Neural progenitor cell (in vitro differentiated cells): ENCODE results near the gene CNP. TPM values are rescaled to one million over a fixed set of nuclear protein-coding genes. Genes with fewer than 3 reads are reported as not detected.

Experiments
- DNase-seq: peaks from one replicate; pipeline ENCODE4 v3.0.0-alpha.2; 2016; ENCODE audit warnings: low spot score
- H2AFZ ChIP-seq: fragments of 200-600 bp; sonication (generic); replicated peaks from 2 replicates; pipeline ENCODE4 v1.6.1; 2016; ENCODE audit warnings: antibody characterized with exemption
- H3F3A ChIP-seq: fragments of 200-600 bp; sonication (generic); 2 replicates; pipeline ENCODE4 v1.6.1; 2016; ENCODE audit warnings: antibody characterized with exemption, low read depth
- H3K27ac ChIP-seq: fragments of 200-600 bp; sonication (generic); 2 replicates; pipeline ENCODE4 v1.5.1; 2016; ENCODE audit warnings: mild to moderate bottlenecking
- H3K27me3 ChIP-seq: fragments of 200-600 bp; sonication (generic); 2 replicates; pipeline ENCODE4 v1.6.1; 2016; ENCODE audit warnings: mild to moderate bottlenecking, moderate library complexity
- H3K36me3 ChIP-seq: fragments of 200-600 bp; sonication (generic); 2 replicates; pipeline ENCODE4 v1.5.1; 2016
- H3K4me1 ChIP-seq: fragments of 200-600 bp; sonication (generic); 2 replicates; pipeline ENCODE4 v1.6.1; 2016; ENCODE audit warnings: mixed run types
- H3K4me2 ChIP-seq: fragments of 200-600 bp; sonication (generic); 2 replicates; pipeline ENCODE4 v1.6.1; 2016
- H3K4me3 ChIP-seq: fragments of 200-600 bp; sonication (generic); 2 replicates; pipeline ENCODE4 v1.5.1; 2016
- H3K79me2 ChIP-seq: fragments of 200-600 bp; sonication (generic); 2 replicates; pipeline ENCODE4 v1.6.1; 2016; ENCODE audit warnings: low read depth
- H3K9ac ChIP-seq: fragments of 200-600 bp; sonication (generic); 2 replicates; pipeline ENCODE4 v1.6.1; 2016
- H3K9me3 ChIP-seq: fragments of 200-600 bp; sonication (generic); 2 replicates; pipeline ENCODE4 v1.5.1; 2016; ENCODE audit warnings: low read depth
- H4K20me1 ChIP-seq: fragments of 200-600 bp; sonication (generic); 2 replicates; pipeline ENCODE4 v1.6.1; 2016; ENCODE audit warnings: low read depth
- H3K27ac Mint-ChIP-seq: 3 replicates; pipeline ENCODE4 v1.8.0; 2021; ENCODE audit warnings: mixed read lengths
- H3K27me3 Mint-ChIP-seq: 2 replicates; pipeline ENCODE4 v1.8.0; 2022; ENCODE audit warnings: low read depth, mild to moderate bottlenecking, inconsistent platforms, moderate library complexity, mixed read lengths; ENCODE audit not compliant: insufficient read depth
- H3K36me3 Mint-ChIP-seq: 3 replicates; pipeline ENCODE4 v1.8.0; 2021; ENCODE audit warnings: mixed read lengths
- H3K4me1 Mint-ChIP-seq: 3 replicates; pipeline ENCODE4 v1.8.0; 2021; ENCODE audit warnings: mixed read lengths
- H3K4me3 Mint-ChIP-seq: 3 replicates; pipeline ENCODE4 v1.8.0; 2021; ENCODE audit warnings: mild to moderate bottlenecking, moderate library complexity, mixed read lengths
- H3K9me3 Mint-ChIP-seq: 3 replicates; pipeline ENCODE4 v1.8.0; 2020; ENCODE audit warnings: mixed read lengths
- EZH2 ChIP-seq: fragments of 200-600 bp; sonication (generic); IDR thresholded peaks from 2 replicates; pipeline ENCODE4 v1.6.1; 2017; ENCODE audit warnings: antibody characterized with exemption, mild to moderate bottlenecking, moderate library complexity
- EZH2phosphoT487 ChIP-seq: fragments of 200-600 bp; sonication (generic); IDR thresholded peaks from 2 replicates; pipeline ENCODE4 v1.6.1; 2017; ENCODE audit warnings: antibody characterized with exemption
- total RNA-seq: library from RNA; depleted of rRNA; stranded (reverse); fragments of >200 nt; gene quantifications from 2 replicates; pipeline ENCODE4 v1.2.3, GENCODE V29; 2015; ENCODE audit warnings: low replicate concordance
- TF ChIP-seq, protein P1 (sequence below): fragments of 200-600 bp; sonication (generic); IDR thresholded peaks from 2 replicates; pipeline ENCODE4 v1.5.1; 2017; ENCODE audit warnings: antibody characterized with exemption, mild to moderate bottlenecking

CNP gene
- total RNA-seq, 1 donor from 2014 or later: 38.6 TPM

GRCh38 chr17:41959336-41960095 is 7.1 kb upstream of the CNP start:
- H3K36me3 Mint-ChIP-seq: peaks cover 3% of the 10 kb centered on the region

GRCh38 chr17:41962111-41962510 is 4.5 kb upstream of the CNP start:
- H3K36me3 Mint-ChIP-seq: no peaks in the 10 kb centered on the region
- no peaks in the 10 kb centered on the region for H3K9me3 Mint-ChIP-seq
- no peak overlapping the region for H3K9ac ChIP-seq

More at GRCh38 chr17:41959336-41960095, 7.1 kb upstream of the CNP start:
- Histone ChIP-seq H3K4me3 (no peak overlapping the region), H2AFZ (peak overlapping the region; percentile 40), H3F3A (peaks cover 6% of the 10 kb centered on the region), H3K4me2 (no peak overlapping the region), H3K36me3 (no peaks in the 10 kb centered on the region), H3K9ac (no peak overlapping the region), H3K9me3 (no peaks in the 10 kb centered on the region), H3K79me2 (no peaks in the 10 kb centered on the region), H3K27me3 (no peaks in the 10 kb centered on the region), H4K20me1 (no peaks in the 10 kb centered on the region), H3K27ac (no peak overlapping the region), H3K4me1 (peaks cover 6% of the 10 kb centered on the region)
- DNase-seq: peak; percentile 58
- Mint-ChIP-seq H3K4me1 (peaks cover 26% of the 10 kb centered on the region), H3K4me3 (no peak overlapping the region), H3K27ac (peak overlapping the region; percentile 82), H3K27me3 (peaks cover 6% of the 10 kb centered on the region), H3K9me3 (no peaks in the 10 kb centered on the region)
- TF ChIP-seq, protein P1, sequence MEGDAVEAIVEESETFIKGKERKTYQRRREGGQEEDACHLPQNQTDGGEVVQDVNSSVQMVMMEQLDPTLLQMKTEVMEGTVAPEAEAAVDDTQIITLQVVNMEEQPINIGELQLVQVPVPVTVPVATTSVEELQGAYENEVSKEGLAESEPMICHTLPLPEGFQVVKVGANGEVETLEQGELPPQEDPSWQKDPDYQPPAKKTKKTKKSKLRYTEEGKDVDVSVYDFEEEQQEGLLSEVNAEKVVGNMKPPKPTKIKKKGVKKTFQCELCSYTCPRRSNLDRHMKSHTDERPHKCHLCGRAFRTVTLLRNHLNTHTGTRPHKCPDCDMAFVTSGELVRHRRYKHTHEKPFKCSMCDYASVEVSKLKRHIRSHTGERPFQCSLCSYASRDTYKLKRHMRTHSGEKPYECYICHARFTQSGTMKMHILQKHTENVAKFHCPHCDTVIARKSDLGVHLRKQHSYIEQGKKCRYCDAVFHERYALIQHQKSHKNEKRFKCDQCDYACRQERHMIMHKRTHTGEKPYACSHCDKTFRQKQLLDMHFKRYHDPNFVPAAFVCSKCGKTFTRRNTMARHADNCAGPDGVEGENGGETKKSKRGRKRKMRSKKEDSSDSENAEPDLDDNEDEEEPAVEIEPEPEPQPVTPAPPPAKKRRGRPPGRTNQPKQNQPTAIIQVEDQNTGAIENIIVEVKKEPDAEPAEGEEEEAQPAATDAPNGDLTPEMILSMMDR: peak; percentile 50
- no peak for TF ChIP-seq EZH2phosphoT487

DNA sequence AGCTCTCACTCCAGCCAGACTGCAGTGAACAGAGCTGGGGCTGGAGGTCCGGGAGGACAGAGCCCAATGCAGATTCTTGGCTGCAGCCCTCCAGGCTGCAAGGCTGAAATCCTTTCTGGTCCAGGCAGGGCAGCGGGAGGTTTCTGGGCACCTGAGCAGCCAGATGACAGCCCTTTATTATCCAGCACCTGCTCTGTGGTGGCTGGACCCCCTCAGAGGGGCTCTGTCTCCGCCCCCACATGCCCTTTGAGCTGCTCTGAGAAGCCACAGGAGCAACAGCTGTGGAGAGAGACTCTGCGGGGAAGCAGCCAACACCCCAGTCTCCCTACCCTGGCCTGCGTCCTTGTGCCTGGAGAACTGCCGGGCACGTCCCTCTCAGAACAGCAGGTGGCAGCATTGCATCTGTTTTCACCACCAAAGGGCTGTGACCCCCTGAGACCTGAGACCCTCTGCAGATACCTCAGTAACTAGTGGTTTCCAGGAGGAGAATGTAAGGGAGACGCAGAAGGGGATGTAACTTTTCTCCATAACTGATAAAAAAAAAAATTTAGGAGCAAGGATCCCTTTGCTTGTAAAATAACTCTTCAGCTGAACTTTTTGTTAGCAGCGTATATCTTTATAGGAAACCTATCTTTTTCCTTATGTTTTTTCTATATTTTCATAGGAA is 3.7 kb upstream of the CNP start:
- Histone ChIP-seq H3K27me3 (no peaks in the 10 kb centered on the region), H3K27ac (no peak overlapping the region), H3K9me3 (no peaks in the 10 kb centered on the region), H3K79me2 (peaks cover 13% of the 10 kb centered on the region), H2AFZ (no peak overlapping the region), H4K20me1 (no peaks in the 10 kb centered on the region), H3K9ac (no peak overlapping the region), H3K4me3 (no peak overlapping the region), H3K4me2 (no peak overlapping the region), H3F3A (peaks cover 34% of the 10 kb centered on the region), H3K4me1 (peaks cover 11% of the 10 kb centered on the region), H3K36me3 (no peaks in the 10 kb centered on the region)
- H3K9me3 Mint-ChIP-seq: no peaks in the 10 kb centered on the region
- peaks cover 31% of the 10 kb centered on the region for H3K4me1 Mint-ChIP-seq
- H3K27me3 Mint-ChIP-seq: peaks cover 8% of the 10 kb centered on the region
- peaks cover 3% of the 10 kb centered on the region for H3K36me3 Mint-ChIP-seq
- peak; percentile 92 for DNase-seq
- TF ChIP-seq EZH2phosphoT487 (no peak), EZH2 (no peak)
- TF ChIP-seq, protein P1: peak; percentile 92
- no peak overlapping the region for H3K27ac Mint-ChIP-seq
- H3K4me3 Mint-ChIP-seq: no peak overlapping the region

More at GRCh38 chr17:41962111-41962510, 4.5 kb upstream of the CNP start:
- H3K27me3 Mint-ChIP-seq: peaks cover 10% of the 10 kb centered on the region
- Histone ChIP-seq H3K4me1 (peaks cover 13% of the 10 kb centered on the region), H2AFZ (no peak overlapping the region), H4K20me1 (no peaks in the 10 kb centered on the region), H3F3A (peaks cover 30% of the 10 kb centered on the region), H3K4me2 (no peak overlapping the region), H3K27ac (no peak overlapping the region), H3K27me3 (no peaks in the 10 kb centered on the region), H3K9me3 (no peaks in the 10 kb centered on the region), H3K79me2 (peaks cover 5% of the 10 kb centered on the region), H3K4me3 (no peak overlapping the region), H3K36me3 (no peaks in the 10 kb centered on the region)
- no peak overlapping the region for H3K27ac Mint-ChIP-seq
- TF ChIP-seq, protein P1: no peak
- TF ChIP-seq EZH2 (no peak), EZH2phosphoT487 (no peak)
- H3K4me1 Mint-ChIP-seq: peaks cover 31% of the 10 kb centered on the region
- H3K4me3 Mint-ChIP-seq: no peak overlapping the region
- DNase-seq: no peak
